K562 (cell line): ENCODE measurements around the gene SPATA12. TPM values are rescaled to one million over a fixed set of nuclear protein-coding genes. Genes with fewer than 3 reads are reported as not detected.

Experiments
- ATAC-seq: fragments of 200-7000 bp; cut with Tn5 transposase; 3 replicates; pipeline ENCODE4 v1.9.1; 2020; ENCODE audit warnings: moderate library complexity
- BruUV-seq: library from RNA; stranded (reverse); fragments of 400-500 nt; replicated peaks from 2 replicates; lab custom pipeline; 2021; lab: Mats Ljungman, UMichigan
- CTCF ChIA-PET: fragments of 300-600 bp; formaldehyde crosslinking; extraction: SDS; loops from one replicate; lab custom pipeline; 2021; ENCODE audit warnings: low intra/inter-chr PET ratio; lab: Yijun Ruan, JAX
- POLR2A ChIA-PET: fragments of 300-600, 350-650 bp; sonication (Branson Sonifier 250); formaldehyde crosslinking; extraction: SDS; loops from one replicate; lab custom pipeline; 2021; ENCODE audit warnings: antibody characterized with exemption, inconsistent platforms; lab: Yijun Ruan, JAX
- DNase-seq, 4 experiments: peaks; one replicate each; pipeline versions ENCODE4 v3.0.0 to v3.0.0-alpha.2; 2011 to 2018; ENCODE audit warnings: low spot score in 3 of 4, mixed read lengths in 3 of 4; ENCODE audit errors: extremely low read depth in 1 of 4
- FAIRE-seq: peaks from 2 replicates; lab custom pipeline; 2011; peaks lifted over from hg19 to GRCh38; lab: Jason Lieb, UNC
- H2AFZ ChIP-seq: 2 replicates; pipeline ENCODE4 v1.6.0; 2011; ENCODE audit warnings: low read depth, low read length, control low read depth, inconsistent platforms
- H3K27ac ChIP-seq: fragments of 200-600 bp; 3 replicates; pipeline ENCODE4 v1.8.0; 2011; ENCODE audit warnings: low read depth, mild to moderate bottlenecking, control low read depth, inconsistent platforms, low read length, moderate library complexity, mixed read lengths; ENCODE audit errors: extremely low read depth
- H3K27me3 ChIP-seq, 2 experiments: fragments of 300-600 bp in 1 of 2; 2 replicates in 1 of 2; 3 replicates in 1 of 2; pipeline versions ENCODE4 v1.6.0 to v1.8.0; 2011; ENCODE audit warnings: inconsistent platforms in 2 of 2, low read length in 2 of 2, mild to moderate bottlenecking in 1 of 2, mixed read lengths in 1 of 2, moderate library complexity in 1 of 2; ENCODE audit not compliant: control insufficient read depth in 2 of 2, insufficient read depth in 2 of 2
- H3K36me3 ChIP-seq: fragments of 300-600 bp; 3 replicates; pipeline ENCODE4 v1.8.0; 2011; ENCODE audit warnings: mild to moderate bottlenecking, low read length, inconsistent platforms; ENCODE audit not compliant: control insufficient read depth, insufficient read depth
- H3K4me1 ChIP-seq, 2 experiments: fragments of 200-600 bp in 1 of 2; replicated peaks in 1 of 2; 2 replicates in 1 of 2; 3 replicates in 1 of 2; pipeline versions ENCODE4 v1.5.1 to v1.8.0; 2011; ENCODE audit warnings: inconsistent platforms in 2 of 2, low read length in 2 of 2, mild to moderate bottlenecking in 1 of 2, mixed read lengths in 1 of 2, moderate library complexity in 1 of 2; ENCODE audit not compliant: control insufficient read depth in 2 of 2, insufficient read depth in 2 of 2
- H3K4me2 ChIP-seq: 2 replicates; pipeline ENCODE4 v1.6.1; 2011; ENCODE audit warnings: low read length, control low read depth, inconsistent platforms, mixed read lengths; ENCODE audit not compliant: insufficient read depth
- H3K4me3 ChIP-seq: fragments of 200-600 bp; sonication (generic), shearing (Covaris generic); 2 replicates; pipeline ENCODE4 v1.5.1; 2016; ENCODE audit warnings: control low read depth, inconsistent platforms
- H3K79me2 ChIP-seq: fragments of 200-600 bp; 3 replicates; pipeline ENCODE4 v1.8.0; 2011; ENCODE audit warnings: low read length, inconsistent platforms; ENCODE audit not compliant: control insufficient read depth, insufficient read depth
- H3K9ac ChIP-seq, 2 experiments: 2 replicates each; pipeline versions ENCODE4 v1.6.0 to v1.6.1; 2011; ENCODE audit warnings: low read depth in 2 of 2, low read length in 2 of 2, control low read depth in 1 of 2, inconsistent platforms in 1 of 2, mild to moderate bottlenecking in 1 of 2, mixed read lengths in 1 of 2; ENCODE audit not compliant: insufficient read depth in 1 of 2
- H3K9me1 ChIP-seq: one replicate; pipeline ENCODE4 v1.6.0; 2011; ENCODE audit warnings: inconsistent platforms, mild to moderate bottlenecking, low read length, moderate library complexity; ENCODE audit not compliant: control insufficient read depth, insufficient read depth
- H3K9me3 ChIP-seq: replicated peaks from 2 replicates; pipeline ENCODE4 v1.5.1; 2011; ENCODE audit warnings: low read depth, low read length, inconsistent platforms; ENCODE audit not compliant: control insufficient read depth, insufficient read depth
- H4K20me1 ChIP-seq: replicated peaks from 2 replicates; pipeline ENCODE4 v1.6.1; 2011; ENCODE audit warnings: low read length, inconsistent platforms, mixed read lengths; ENCODE audit not compliant: control insufficient read depth, insufficient read depth
- ADNP ChIP-seq: fragments of 200-800 bp; sonication (Bioruptor generic); IDR thresholded peaks from 2 replicates; pipeline ENCODE4 v1.6.1; 2016; ENCODE audit warnings: missing genetic modification characterization, missing compliant biosample characterization
- CBX3 ChIP-seq, 2 experiments: IDR thresholded peaks; 1 replicate in 1 of 2; 2 replicates in 1 of 2; pipeline ENCODE4 v1.6.1; 2012; ENCODE audit warnings: inconsistent platforms in 2 of 2, low read length in 2 of 2, borderline replicate concordance in 1 of 2, control low read depth in 1 of 2
- CHD4 ChIP-seq: fragments of 200-600 bp; sonication (generic); IDR thresholded peaks from 3 replicates; pipeline ENCODE4 v1.6.1; 2012; ENCODE audit warnings: low read depth, mild to moderate bottlenecking, mixed read lengths, low read length, inconsistent platforms; ENCODE audit not compliant: insufficient read depth, insufficient replicate concordance, poor library complexity, severe bottlenecking
- HES1 ChIP-seq: fragments of 450-650 bp; IDR thresholded peaks from 2 replicates; pipeline ENCODE4 v1.6.1; 2016; ENCODE audit warnings: low read depth, mild to moderate bottlenecking, moderate library complexity
- HSF4 ChIP-seq: fragments of 250-450 bp; sonication (Bioruptor Pico); IDR thresholded peaks from 2 replicates; pipeline ENCODE4 v2.1.2; 2022; ENCODE audit warnings: mild to moderate bottlenecking, moderate library complexity, borderline replicate concordance
- MYBL2 ChIP-seq, 2 experiments: fragments of 450-650 bp in 1 of 2; sonication (generic) in 1 of 2; formaldehyde crosslinking in 1 of 2; IDR thresholded peaks; 2 replicates each; pipeline versions ENCODE4 v1.6.1 to v1.8.1; 2017 to 2022; ENCODE audit warnings: borderline replicate concordance in 1 of 2, inconsistent platforms in 1 of 2, low read depth in 1 of 2, mild to moderate bottlenecking in 1 of 2, missing genetic modification reagents in 1 of 2, moderate library complexity in 1 of 2
- RBM25 ChIP-seq: fragments of 200-400 bp; formaldehyde crosslinking; IDR thresholded peaks from 2 replicates; pipeline ENCODE4 v1.6.1; 2018; ENCODE audit warnings: low read length, low read depth, moderate library complexity; ENCODE audit not compliant: severe bottlenecking
- SMARCA5 ChIP-seq: fragments of 450-650 bp; IDR thresholded peaks from 2 replicates; pipeline ENCODE4 v1.6.1; 2016
- SP2 ChIP-seq: IDR thresholded peaks from 2 replicates; pipeline ENCODE4 v1.6.1; 2011; ENCODE audit warnings: mild to moderate bottlenecking, low read depth, low read length, moderate library complexity; ENCODE audit not compliant: poor library complexity, severe bottlenecking; ENCODE audit errors: extremely low read depth
- ZFP91 ChIP-seq: sonication (generic); formaldehyde crosslinking; IDR thresholded peaks from 2 replicates; pipeline ENCODE4 v1.8.0; 2022; ENCODE audit warnings: mild to moderate bottlenecking, missing genetic modification reagents
- ZNF124 ChIP-seq: sonication (generic); formaldehyde crosslinking; IDR thresholded peaks from 2 replicates; pipeline ENCODE4 v1.8.1; 2022; ENCODE audit warnings: missing genetic modification reagents
- ZNF197 ChIP-seq: fragments of 200-800 bp; sonication (Bioruptor generic); IDR thresholded peaks from 2 replicates; pipeline ENCODE4 v1.6.1; 2016; ENCODE audit warnings: low read depth, missing genetic modification characterization, missing compliant biosample characterization
- ZNF324 ChIP-seq: fragments of 250-450 bp; sonication (Bioruptor Pico); IDR thresholded peaks from 2 replicates; pipeline ENCODE4 v1.4.0; 2020; ENCODE audit warnings: mild to moderate bottlenecking
- WGBS: fragments of 100-300 bp; shearing (Covaris generic); methylation state at CpG from one replicate; pipeline ENCODE4 v1.1.6; 2016; ENCODE audit warnings: low coverage, mixed read lengths; ENCODE audit not compliant: insufficient coverage; ENCODE audit errors: missing lambda C conversion rate; 5-methylcytosine and 5-hydroxymethylcytosine counted together
- in situ Hi-C: fragments of 300-500 bp; cut with MboI; formaldehyde crosslinking; loops from 4 replicates; pipeline ENCODE4 v1.15.0; 2018; ENCODE audit warnings: inconsistent platforms, mixed read lengths
- intact Hi-C: fragments of 100-400 bp; cut with micrococcal nuclease; formaldehyde crosslinking; loops from 2 replicates; pipeline ENCODE4 v1.14.2; 2022
- polyA plus RNA-seq, 8 experiments: library from polyadenylated mRNA; depleted of rRNA in 4 of 8; stranded (reverse) in 5 of 8; unstranded in 3 of 8; fragments of >200 nt; fragmentation: Nextera tagmentation in 2 of 8; fragmentation: Illumina TruSeq in 1 of 8; extraction: Ambion mirVana in 2 of 8; extraction: Trizol in 1 of 8; gene quantifications; 2 replicates each; pipeline versions ENCODE4 v1.2.1 to v1.2.3, GENCODE V29; 2011 to 2014; ENCODE audit warnings: inconsistent platforms in 1 of 8, missing spikeins in 1 of 8
- total RNA-seq, 7 experiments: library from RNA; depleted of rRNA in 6 of 7; stranded (reverse); fragments of >200 nt in 6 of 7; fragmentation: Illumina TruSeq in 2 of 7; extraction: Trizol in 2 of 7; gene quantifications; 2 replicates each; pipeline versions ENCODE4 v1.2.1 to v1.2.3, GENCODE V29; 2011 to 2021; ENCODE audit warnings: low replicate concordance in 1 of 7
- TF ChIP-seq, protein P1 (sequence below), 2 experiments: fragments of 450-650 bp; IDR thresholded peaks; 2 replicates each; pipeline ENCODE4 v1.6.1; 2018; ENCODE audit warnings: mild to moderate bottlenecking in 2 of 2, low read depth in 1 of 2; ENCODE audit not compliant: partially characterized antibody in 2 of 2

SPATA12 gene
- total and polyA plus RNA-seq, 9 of the 15 experiments (the other 6 are each of a cell fraction or from before 2014, with no cell fraction given) = not detected

- DNase-seq (no peak), FAIRE-seq (no peak), ATAC-seq (no peak)
- intact Hi-C loops (loop anchor here (5.0 kb wide), 1 partner anchor 70 kb away; no protein-coding TSS in a partner anchor), in situ Hi-C loops (no loop called here)
- peaks cover 0 to 17% of the 10 kb centered on the region in 2 experiments; a peak in 3 of 5 replicates for H3K4me1 ChIP-seq
- CTCF ChIA-PET = no interaction called here
- 25% methylated on average over 6 of the region's 9 CpGs for WGBS
- peak overlapping the region; percentile 53 for H3K4me3 ChIP-seq
- H3K79me2 ChIP-seq = no peaks in the 10 kb centered on the region
- H3K9me1 ChIP-seq = no peaks in the 10 kb centered on the region
- peak overlapping the region; percentile 80 for H3K4me2 ChIP-seq
- peak overlapping the region; percentile 51 to 94; a peak in 3 of 4 replicates for H3K9ac ChIP-seq
- no peaks in the 10 kb centered on the region for H3K36me3 ChIP-seq
- H3K27ac ChIP-seq = no peak overlapping the region
- H2AFZ ChIP-seq = peak overlapping the region; percentile 91
- no TSS peak for BruUV-seq
- H3K27me3 ChIP-seq = no peaks in the 10 kb centered on the region
- H4K20me1 ChIP-seq = no peaks in the 10 kb centered on the region
- no peaks in the 10 kb centered on the region for H3K9me3 ChIP-seq
- POLR2A ChIA-PET = no interaction called here
- TF ChIP-seq ZNF197 (CRISPR knock-in tag) (no peak), ZNF124 (CRISPR knock-in tag) (no peak), HES1 (no peak), RBM25 (peak; percentile 89), CBX3 (IDR thresholded peaks at IDR 0.05; ENCODE audit: borderline replicate concordance in 1 of 2, low read length in 2 of 2) (0 out of 3 replicates have a peak, but pooled peaks of 1 of the 2 experiments have one; percentile 38), MYBL2 (IDR thresholded peaks at IDR 0.05; ENCODE audit: low read depth) (no peak), MYBL2 (CRISPR knock-in tag; IDR thresholded peaks at IDR 0.05; ENCODE audit: borderline replicate concordance) (no peak), ADNP (peak; percentile 87), HSF4 (CRISPR knock-in tag) (no peak), ZNF324 (CRISPR knock-in tag) (no peak), SP2 (no peak), ZFP91 (CRISPR knock-in tag) (no peak), SMARCA5 (peak; percentile 58; the same call in 1 of the 2 replicates), CHD4 (peak; percentile 80)
- TF ChIP-seq, protein P1, sequence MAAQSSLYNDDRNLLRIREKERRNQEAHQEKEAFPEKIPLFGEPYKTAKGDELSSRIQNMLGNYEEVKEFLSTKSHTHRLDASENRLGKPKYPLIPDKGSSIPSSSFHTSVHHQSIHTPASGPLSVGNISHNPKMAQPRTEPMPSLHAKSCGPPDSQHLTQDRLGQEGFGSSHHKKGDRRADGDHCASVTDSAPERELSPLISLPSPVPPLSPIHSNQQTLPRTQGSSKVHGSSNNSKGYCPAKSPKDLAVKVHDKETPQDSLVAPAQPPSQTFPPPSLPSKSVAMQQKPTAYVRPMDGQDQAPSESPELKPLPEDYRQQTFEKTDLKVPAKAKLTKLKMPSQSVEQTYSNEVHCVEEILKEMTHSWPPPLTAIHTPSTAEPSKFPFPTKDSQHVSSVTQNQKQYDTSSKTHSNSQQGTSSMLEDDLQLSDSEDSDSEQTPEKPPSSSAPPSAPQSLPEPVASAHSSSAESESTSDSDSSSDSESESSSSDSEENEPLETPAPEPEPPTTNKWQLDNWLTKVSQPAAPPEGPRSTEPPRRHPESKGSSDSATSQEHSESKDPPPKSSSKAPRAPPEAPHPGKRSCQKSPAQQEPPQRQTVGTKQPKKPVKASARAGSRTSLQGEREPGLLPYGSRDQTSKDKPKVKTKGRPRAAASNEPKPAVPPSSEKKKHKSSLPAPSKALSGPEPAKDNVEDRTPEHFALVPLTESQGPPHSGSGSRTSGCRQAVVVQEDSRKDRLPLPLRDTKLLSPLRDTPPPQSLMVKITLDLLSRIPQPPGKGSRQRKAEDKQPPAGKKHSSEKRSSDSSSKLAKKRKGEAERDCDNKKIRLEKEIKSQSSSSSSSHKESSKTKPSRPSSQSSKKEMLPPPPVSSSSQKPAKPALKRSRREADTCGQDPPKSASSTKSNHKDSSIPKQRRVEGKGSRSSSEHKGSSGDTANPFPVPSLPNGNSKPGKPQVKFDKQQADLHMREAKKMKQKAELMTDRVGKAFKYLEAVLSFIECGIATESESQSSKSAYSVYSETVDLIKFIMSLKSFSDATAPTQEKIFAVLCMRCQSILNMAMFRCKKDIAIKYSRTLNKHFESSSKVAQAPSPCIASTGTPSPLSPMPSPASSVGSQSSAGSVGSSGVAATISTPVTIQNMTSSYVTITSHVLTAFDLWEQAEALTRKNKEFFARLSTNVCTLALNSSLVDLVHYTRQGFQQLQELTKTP (IDR thresholded peaks at IDR 0.05; ENCODE audit: low read depth in 1 of 2, partially characterized antibody in 2 of 2) = no peak
These were observed 17.3 kb downstream of the SPATA12 start for GRCh38 chr3:57077630-57078343.
